Cerebellar nuclear complex (tissue), 1 donor: ENCODE data around the gene TLR7.

Source experiments
- DNase-seq, 2 experiments: peaks; one replicate each; lab custom pipeline; 2025; lab: John Stamatoyannopoulos, UW

Gene TLR7

GRCh38 chrX:12930150-12930549 lies 63.3 kb downstream of the TLR7 start:
- DNase-seq, result no peak

- DNase-seq, result no peak
Observed at GRCh38 chrX:12932244-12932643, 65.4 kb downstream of the TLR7 start.

GRCh38 chrX:12934850-12935249 lies 68.0 kb downstream of the TLR7 start:
- DNase-seq, result no peak

- DNase-seq, result no peak
Observed at GRCh38 chrX:12936947-12937346, 70.1 kb downstream of the TLR7 start.
